ENCODE data around the gene RSRC1. TPM values are rescaled to one million over a fixed set of nuclear protein-coding genes. Genes with fewer than 3 reads are reported as not detected.

The RSRC1 gene
- total RNA-seq, 1 experiment from 2014 or later: 49.4 TPM

DNA sequence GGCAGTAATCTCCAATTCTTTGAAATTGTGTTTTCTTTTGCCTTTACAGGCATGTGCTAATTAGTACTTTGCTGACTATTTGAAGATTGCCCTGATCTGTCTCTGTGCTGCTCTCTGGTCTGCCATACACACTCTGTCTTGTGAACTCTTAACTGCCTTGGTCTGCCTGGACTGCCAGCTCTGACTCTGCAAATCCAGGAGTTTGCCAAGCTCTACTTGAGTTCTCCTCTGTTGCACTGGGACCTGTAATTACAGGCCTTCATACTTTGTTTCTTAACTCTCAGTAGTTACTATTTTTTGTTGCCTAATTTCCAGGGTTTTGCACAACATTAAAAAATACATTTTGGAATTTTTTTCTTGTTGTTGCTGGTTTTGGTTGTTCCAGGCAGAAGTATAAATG, 155.0 kb downstream of the RSRC1 start:
- Histone ChIP-seq H3K27ac (ENCODE audit: low read length) (no peak overlapping the region), H3K27me3 (ENCODE audit: control insufficient read depth, insufficient read depth, low read length) (no peaks in the 10 kb centered on the region), H3K9me3 (ENCODE audit: control insufficient read depth, insufficient read depth, low read depth, low read length) (peaks cover 34% of the 10 kb centered on the region), H3K4me3 (ENCODE audit: low read depth in 2 of 2, low read length in 2 of 2) (no peak overlapping the region), H3K4me1 (ENCODE audit: control insufficient read depth, insufficient read depth, low read length) (no peaks in the 10 kb centered on the region), H3K36me3 (ENCODE audit: control insufficient read depth, insufficient read depth, low read length) (no peaks in the 10 kb centered on the region)
- DNase-seq (ENCODE audit: low read depth, low spot score) (no peak), ATAC-seq (no peak)
- CTCF ChIA-PET: no interaction called here
- POLR2A ChIA-PET: no interaction called here
- no TSS peak for BruUV-seq (replicated peaks)
- in situ Hi-C loops (cut with HindIII; ENCODE audit: low pct_unique_long_range_greater_than_20kb, low sequenced_read_pairs) (no loop called here), intact Hi-C loops (cut with micrococcal nuclease; ENCODE audit: unreplicated experiment) (no loop called here)
- TF ChIP-seq, protein P1, sequence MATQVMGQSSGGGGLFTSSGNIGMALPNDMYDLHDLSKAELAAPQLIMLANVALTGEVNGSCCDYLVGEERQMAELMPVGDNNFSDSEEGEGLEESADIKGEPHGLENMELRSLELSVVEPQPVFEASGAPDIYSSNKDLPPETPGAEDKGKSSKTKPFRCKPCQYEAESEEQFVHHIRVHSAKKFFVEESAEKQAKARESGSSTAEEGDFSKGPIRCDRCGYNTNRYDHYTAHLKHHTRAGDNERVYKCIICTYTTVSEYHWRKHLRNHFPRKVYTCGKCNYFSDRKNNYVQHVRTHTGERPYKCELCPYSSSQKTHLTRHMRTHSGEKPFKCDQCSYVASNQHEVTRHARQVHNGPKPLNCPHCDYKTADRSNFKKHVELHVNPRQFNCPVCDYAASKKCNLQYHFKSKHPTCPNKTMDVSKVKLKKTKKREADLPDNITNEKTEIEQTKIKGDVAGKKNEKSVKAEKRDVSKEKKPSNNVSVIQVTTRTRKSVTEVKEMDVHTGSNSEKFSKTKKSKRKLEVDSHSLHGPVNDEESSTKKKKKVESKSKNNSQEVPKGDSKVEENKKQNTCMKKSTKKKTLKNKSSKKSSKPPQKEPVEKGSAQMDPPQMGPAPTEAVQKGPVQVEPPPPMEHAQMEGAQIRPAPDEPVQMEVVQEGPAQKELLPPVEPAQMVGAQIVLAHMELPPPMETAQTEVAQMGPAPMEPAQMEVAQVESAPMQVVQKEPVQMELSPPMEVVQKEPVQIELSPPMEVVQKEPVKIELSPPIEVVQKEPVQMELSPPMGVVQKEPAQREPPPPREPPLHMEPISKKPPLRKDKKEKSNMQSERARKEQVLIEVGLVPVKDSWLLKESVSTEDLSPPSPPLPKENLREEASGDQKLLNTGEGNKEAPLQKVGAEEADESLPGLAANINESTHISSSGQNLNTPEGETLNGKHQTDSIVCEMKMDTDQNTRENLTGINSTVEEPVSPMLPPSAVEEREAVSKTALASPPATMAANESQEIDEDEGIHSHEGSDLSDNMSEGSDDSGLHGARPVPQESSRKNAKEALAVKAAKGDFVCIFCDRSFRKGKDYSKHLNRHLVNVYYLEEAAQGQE (IDR thresholded peaks at IDR 0.05; ENCODE audit: insufficient read depth in 1 of 2, low read depth in 2 of 2, low read length in 1 of 2): no peak
- TF ChIP-seq, protein P2, sequence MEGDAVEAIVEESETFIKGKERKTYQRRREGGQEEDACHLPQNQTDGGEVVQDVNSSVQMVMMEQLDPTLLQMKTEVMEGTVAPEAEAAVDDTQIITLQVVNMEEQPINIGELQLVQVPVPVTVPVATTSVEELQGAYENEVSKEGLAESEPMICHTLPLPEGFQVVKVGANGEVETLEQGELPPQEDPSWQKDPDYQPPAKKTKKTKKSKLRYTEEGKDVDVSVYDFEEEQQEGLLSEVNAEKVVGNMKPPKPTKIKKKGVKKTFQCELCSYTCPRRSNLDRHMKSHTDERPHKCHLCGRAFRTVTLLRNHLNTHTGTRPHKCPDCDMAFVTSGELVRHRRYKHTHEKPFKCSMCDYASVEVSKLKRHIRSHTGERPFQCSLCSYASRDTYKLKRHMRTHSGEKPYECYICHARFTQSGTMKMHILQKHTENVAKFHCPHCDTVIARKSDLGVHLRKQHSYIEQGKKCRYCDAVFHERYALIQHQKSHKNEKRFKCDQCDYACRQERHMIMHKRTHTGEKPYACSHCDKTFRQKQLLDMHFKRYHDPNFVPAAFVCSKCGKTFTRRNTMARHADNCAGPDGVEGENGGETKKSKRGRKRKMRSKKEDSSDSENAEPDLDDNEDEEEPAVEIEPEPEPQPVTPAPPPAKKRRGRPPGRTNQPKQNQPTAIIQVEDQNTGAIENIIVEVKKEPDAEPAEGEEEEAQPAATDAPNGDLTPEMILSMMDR (IDR thresholded peaks at IDR 0.05): no peak
- TF ChIP-seq POLR2AphosphoS5 (IDR thresholded peaks at IDR 0.05; ENCODE audit: low read depth, low read length): no peak
- no peak for TF ChIP-seq SIN3A (IDR thresholded peaks at IDR 0.05; ENCODE audit: borderline replicate concordance, insufficient read depth, low read depth, low read length)
- TF ChIP-seq TCF7L2 (IDR thresholded peaks at IDR 0.05; ENCODE audit: low read depth, low read length): no peak

DNA sequence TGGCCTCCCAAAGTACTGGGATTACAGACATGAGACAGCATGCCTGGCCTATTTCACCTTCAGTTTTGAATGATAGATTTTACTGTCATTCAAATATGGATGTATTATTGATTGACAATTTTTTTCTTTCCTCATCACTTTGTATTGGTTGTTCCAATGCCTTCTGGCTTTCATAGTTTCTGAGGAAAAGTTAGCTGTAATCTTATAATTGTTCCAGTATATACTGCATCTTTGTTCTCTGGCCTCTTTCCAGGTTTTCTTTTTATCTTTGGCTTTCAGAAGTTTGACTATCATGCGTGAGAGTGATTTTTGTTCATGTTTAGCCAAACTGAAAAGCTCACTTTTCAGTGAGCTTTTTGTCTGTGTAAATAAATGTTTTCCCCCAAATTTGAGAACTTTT, 157.1 kb downstream of the RSRC1 start:
- ChIA-PET POLR2A (interaction anchor here (0.6 kb wide), 1 partner anchor 649 kb away, joined by 7 read pairs; no protein-coding TSS in a partner anchor), CTCF (no interaction called here)
- H3K27ac ChIP-seq (ENCODE audit: low read length): no peak overlapping the region
- in situ Hi-C loops (cut with HindIII; ENCODE audit: low pct_unique_long_range_greater_than_20kb, low sequenced_read_pairs): no loop called here
- intact Hi-C loops (cut with micrococcal nuclease; ENCODE audit: unreplicated experiment): no loop called here
- TF ChIP-seq POLR2AphosphoS5 (IDR thresholded peaks at IDR 0.05; ENCODE audit: low read depth, low read length): no peak
- TF ChIP-seq, protein P1 (IDR thresholded peaks at IDR 0.05; ENCODE audit: insufficient read depth in 1 of 2, low read depth in 2 of 2, low read length in 1 of 2): no peak
- TF ChIP-seq, protein P2 (IDR thresholded peaks at IDR 0.05): no peak
- TF ChIP-seq SIN3A (IDR thresholded peaks at IDR 0.05; ENCODE audit: borderline replicate concordance, insufficient read depth, low read depth, low read length): no peak
- no peak for TF ChIP-seq TCF7L2 (IDR thresholded peaks at IDR 0.05; ENCODE audit: low read depth, low read length)
- H3K36me3 ChIP-seq (ENCODE audit: control insufficient read depth, insufficient read depth, low read length): no peaks in the 10 kb centered on the region
- BruUV-seq (replicated peaks): no TSS peak
- no peaks in the 10 kb centered on the region for H3K4me1 ChIP-seq (ENCODE audit: control insufficient read depth, insufficient read depth, low read length)
- no peak for ATAC-seq
- H3K4me3 ChIP-seq (ENCODE audit: low read depth in 2 of 2, low read length in 2 of 2): no peak overlapping the region
- peaks cover 34% of the 10 kb centered on the region for H3K9me3 ChIP-seq (ENCODE audit: control insufficient read depth, insufficient read depth, low read depth, low read length)
- H3K27me3 ChIP-seq (ENCODE audit: control insufficient read depth, insufficient read depth, low read length): no peaks in the 10 kb centered on the region
- no peak for DNase-seq (ENCODE audit: low read depth, low spot score)
